Fibroblast of lung (primary cell): ENCODE measurements around the gene WNT7A. TPM values are rescaled to one million over a fixed set of nuclear protein-coding genes. Genes with fewer than 3 reads are reported as not detected.

ENCODE experiments used
- DNase-seq, 2 donors: peaks; one replicate each; pipeline versions ENCODE4 v3.0.0 to v3.0.0-alpha.2; 2010; ENCODE audit warnings: low read depth in 2 of 2
- H2AFZ ChIP-seq: 2 replicates; pipeline ENCODE4 v1.5.1; 2012; ENCODE audit warnings: low read length, control low read depth, inconsistent platforms
- H3K27ac ChIP-seq: 2 replicates; pipeline ENCODE4 v1.5.1; 2011; ENCODE audit warnings: low read length, control low read depth; ENCODE audit not compliant: insufficient read depth
- H3K27me3 ChIP-seq: 2 replicates; pipeline ENCODE4 v1.5.1; 2011; ENCODE audit warnings: mild to moderate bottlenecking, low read length; ENCODE audit not compliant: control insufficient read depth, insufficient read depth
- H3K36me3 ChIP-seq: 2 replicates; pipeline ENCODE4 v1.5.1; 2011; ENCODE audit warnings: low read length; ENCODE audit not compliant: control insufficient read depth, insufficient read depth
- H3K4me1 ChIP-seq: 2 replicates; pipeline ENCODE4 v1.5.1; 2011; ENCODE audit warnings: low read length; ENCODE audit not compliant: control insufficient read depth, insufficient read depth; ENCODE audit errors: extremely low read depth
- H3K4me2 ChIP-seq: 2 replicates; pipeline ENCODE4 v1.5.1; 2011; ENCODE audit warnings: low read length, control low read depth; ENCODE audit not compliant: insufficient read depth; ENCODE audit errors: extremely low read depth
- H3K4me3 ChIP-seq, 4 experiments: fragments of 200-600 bp in 1 of 4; sonication (generic) in 1 of 4; replicated peaks in 1 of 4; 2 replicates each; pipeline ENCODE4 v1.5.1; 2011 to 2016; ENCODE audit warnings: low read length in 4 of 4, low read depth in 3 of 4, mild to moderate bottlenecking in 3 of 4, control low read depth in 2 of 4, inconsistent platforms in 1 of 4, mixed read lengths in 1 of 4; ENCODE audit not compliant: insufficient read depth in 1 of 4; ENCODE audit errors: control extremely low read depth in 1 of 4
- H3K79me2 ChIP-seq: 2 replicates; pipeline ENCODE4 v1.5.1; 2012; ENCODE audit warnings: mild to moderate bottlenecking, low read length, inconsistent platforms; ENCODE audit not compliant: control insufficient read depth, insufficient read depth
- H3K9ac ChIP-seq: 2 replicates; pipeline ENCODE4 v1.5.1; 2011; ENCODE audit warnings: mild to moderate bottlenecking, low read length, control low read depth; ENCODE audit not compliant: insufficient read depth
- H3K9me3 ChIP-seq: 2 replicates; pipeline ENCODE4 v1.5.1; 2012; ENCODE audit warnings: low read depth, low read length; ENCODE audit not compliant: control insufficient read depth, insufficient read depth
- H4K20me1 ChIP-seq: 2 replicates; pipeline ENCODE4 v1.5.1; 2011; ENCODE audit warnings: low read length; ENCODE audit not compliant: control insufficient read depth, insufficient read depth; ENCODE audit errors: extremely low read depth
- CTCF ChIP-seq, 2 donors: IDR thresholded peaks in 1 of 2; conservative IDR thresholded peaks in 1 of 2; 1 replicate in 1 of 2; 2 replicates in 1 of 2; pipeline ENCODE4 v1.5.1; 2011 to 2012; ENCODE audit warnings: low read length in 2 of 2, control low read depth in 1 of 2, inconsistent platforms in 1 of 2, low read depth in 1 of 2, mild to moderate bottlenecking in 1 of 2
- EZH2 ChIP-seq: IDR thresholded peaks from 2 replicates; pipeline ENCODE4 v1.5.1; 2012; ENCODE audit warnings: low read length, control low read depth, mild to moderate bottlenecking; ENCODE audit errors: missing control alignments
- polyA plus RNA-seq, 2 donors: library from polyadenylated mRNA; depleted of rRNA in 1 of 2; stranded (reverse) in 1 of 2; unstranded in 1 of 2; fragments of >200 nt; gene quantifications; 2 replicates each; pipeline ENCODE4 v1.2.1, GENCODE V29; 2011 to 2012; ENCODE audit warnings: missing spikeins in 1 of 2
- total RNA-seq: library from RNA; depleted of rRNA; stranded (reverse); fragments of >200 nt; gene quantifications from 2 replicates; pipeline ENCODE4 v1.2.1, GENCODE V29; 2014

Gene WNT7A
- total and polyA plus RNA-seq, 2 donors (not counting 1 experiment from before 2014, with no cell fraction given) = not detected

- H3K9me3 ChIP-seq = no peaks in the 10 kb centered on the region
- no peaks in the 10 kb centered on the region for H3K36me3 ChIP-seq
- no peaks in the 10 kb centered on the region for H3K79me2 ChIP-seq
- no peak overlapping the region for H3K9ac ChIP-seq
- no peak overlapping the region for H3K4me3 ChIP-seq
- no peaks in the 10 kb centered on the region for H3K27me3 ChIP-seq
- H3K4me1 ChIP-seq = no peaks in the 10 kb centered on the region
- TF ChIP-seq EZH2 = no peak
- TF ChIP-seq CTCF (conservative IDR thresholded peaks at IDR 0.05 in 1 of 2, IDR thresholded peaks at IDR 0.05 in 1 of 2; ENCODE audit: low read depth in 1 of 2, low read length in 2 of 2) = no peak
- no peak overlapping the region for H3K4me2 ChIP-seq
- H2AFZ ChIP-seq = no peak overlapping the region
- no peak overlapping the region for H3K27ac ChIP-seq
- DNase-seq = no peak
- no peaks in the 10 kb centered on the region for H4K20me1 ChIP-seq
Observed at GRCh38 chr3:13815088-13815683, 64.7 kb downstream of the WNT7A start.

- Histone ChIP-seq H3K27me3 (no peaks in the 10 kb centered on the region), H4K20me1 (no peaks in the 10 kb centered on the region), H2AFZ (no peak overlapping the region), H3K36me3 (no peaks in the 10 kb centered on the region), H3K4me1 (no peaks in the 10 kb centered on the region), H3K27ac (no peak overlapping the region), H3K79me2 (no peaks in the 10 kb centered on the region), H3K4me2 (no peak overlapping the region), H3K9me3 (no peaks in the 10 kb centered on the region), H3K4me3 (no peak overlapping the region), H3K9ac (no peak overlapping the region)
- no peak for DNase-seq
- TF ChIP-seq CTCF (conservative IDR thresholded peaks at IDR 0.05 in 1 of 2, IDR thresholded peaks at IDR 0.05 in 1 of 2; ENCODE audit: low read depth in 1 of 2, low read length in 2 of 2) = no peak
Observed at GRCh38 chr3:13812034-13812471, 67.8 kb downstream of the WNT7A start.

GRCh38 chr3:13811614-13812013 is 68.3 kb downstream of the WNT7A start:
- Histone ChIP-seq H3K9ac (no peak overlapping the region), H3K4me3 (no peak overlapping the region), H3K4me2 (no peak overlapping the region), H4K20me1 (no peaks in the 10 kb centered on the region), H3K79me2 (no peaks in the 10 kb centered on the region), H3K27me3 (no peaks in the 10 kb centered on the region), H3K36me3 (no peaks in the 10 kb centered on the region), H3K4me1 (no peaks in the 10 kb centered on the region), H2AFZ (no peak overlapping the region), H3K27ac (no peak overlapping the region), H3K9me3 (no peaks in the 10 kb centered on the region)
- no peak for TF ChIP-seq CTCF (conservative IDR thresholded peaks at IDR 0.05 in 1 of 2, IDR thresholded peaks at IDR 0.05 in 1 of 2; ENCODE audit: low read depth in 1 of 2, low read length in 2 of 2)
- TF ChIP-seq EZH2 = no peak
- no peak for DNase-seq
